Measurements from ENCODE around the gene UNC13D.

DNA sequence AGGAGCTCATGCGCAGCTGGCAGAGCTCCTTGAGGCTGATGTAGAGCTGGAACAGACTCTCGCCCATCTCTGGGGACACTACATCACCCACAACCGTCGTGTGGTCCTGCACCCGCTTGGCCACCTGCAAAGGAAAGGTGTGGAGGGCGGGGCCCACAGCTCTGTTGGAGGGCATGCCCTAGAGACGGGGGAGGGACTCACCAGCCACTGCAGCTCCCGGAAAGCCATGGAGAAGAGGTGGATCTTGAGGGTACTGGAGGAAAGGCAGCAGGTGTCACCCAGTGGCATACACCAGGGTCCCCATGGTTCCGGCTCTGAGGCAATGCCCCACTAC lies 8.6 kb downstream of the UNC13D start:
- TF ChIP-seq TCF12 (IDR thresholded peaks at IDR 0.05; ENCODE audit: low read depth) (no peak), TAF1 (IDR thresholded peaks at IDR 0.05; ENCODE audit: low read depth) (no peak), RAD21 (IDR thresholded peaks at IDR 0.05; ENCODE audit: low read depth) (no peak), EP300 (IDR thresholded peaks at IDR 0.05; ENCODE audit: borderline replicate concordance) (no peak)

Measured in Ishikawa (cell line).